GM18505 (cell line): Measurements from ENCODE around the gene RADIL.

ENCODE experiments used
- ATAC-seq: cut with Tn5 transposase; IDR thresholded peaks from one replicate; pipeline ENCODE4 v1.9.1; 2021; ENCODE audit not compliant: unreplicated experiment
- POLR2A ChIP-seq: IDR thresholded peaks from 4 replicates; pipeline ENCODE4 v1.6.1; 2011; ENCODE audit warnings: borderline replicate concordance; ENCODE audit not compliant: insufficient read depth, insufficient read length; ENCODE audit errors: extremely low read depth

Gene RADIL

GRCh38 chr7:4873071-4873944, 10.2 kb downstream of the RADIL start:
- ATAC-seq, result no peak
- no peak for TF ChIP-seq POLR2A

GRCh38 chr7:4871930-4872675, 11.4 kb downstream of the RADIL start:
- TF ChIP-seq POLR2A, result no peak
- no peak for ATAC-seq

GRCh38 chr7:4871056-4871680, 12.3 kb downstream of the RADIL start:
- no peak for TF ChIP-seq POLR2A
- no peak for ATAC-seq

GRCh38 chr7:4868493-4868892, 15.0 kb downstream of the RADIL start:
- no peak for ATAC-seq
- no peak for TF ChIP-seq POLR2A

- no peak for ATAC-seq
- TF ChIP-seq POLR2A, result no peak
Measured at GRCh38 chr7:4866528-4867496, 16.7 kb downstream of the RADIL start.

GRCh38 chr7:4862156-4862555, 21.4 kb downstream of the RADIL start:
- no peak for TF ChIP-seq POLR2A
- no peak for ATAC-seq

GRCh38 chr7:4861673-4862072, 21.8 kb downstream of the RADIL start, which contains the start of gene PAPOLB:
Gene PAPOLB (minus strand): TSS chr7:4862030. CDS start chr7:4861810, 220 bp downstream.
- no peak for TF ChIP-seq POLR2A
- ATAC-seq, result no peak

- no peak for TF ChIP-seq POLR2A
- no peak for ATAC-seq
Measured at GRCh38 chr7:4861227-4861626, 22.3 kb downstream of the RADIL start.

- TF ChIP-seq POLR2A, result no peak
- no peak for ATAC-seq
Measured at GRCh38 chr7:4857189-4857588, 26.3 kb downstream of the RADIL start.

- TF ChIP-seq POLR2A, result no peak
- ATAC-seq, result no peak
Measured at GRCh38 chr7:4856336-4857057, 27.0 kb downstream of the RADIL start.

GRCh38 chr7:4854916-4855315, 28.6 kb downstream of the RADIL start:
- TF ChIP-seq POLR2A, result no peak
- no peak for ATAC-seq
